SK-N-SH treated with all-trans-retinoic acid at 6 μM for 48 hours (cell line): ENCODE measurements around the gene CNGB1.

Experiments used
- BACH2 ChIP-seq: fragments of 250-450 bp; sonication (Bioruptor Pico); IDR thresholded peaks from 2 replicates; pipeline ENCODE4 v1.9.0; 2021; ENCODE audit warnings: mild to moderate bottlenecking, borderline replicate concordance
- TCF4 ChIP-seq: fragments of 250-450 bp; sonication (Bioruptor Pico); IDR thresholded peaks from 2 replicates; pipeline ENCODE4 v1.8.0; 2021; ENCODE audit warnings: mild to moderate bottlenecking, moderate library complexity, borderline replicate concordance
- ZC3H10 ChIP-seq: fragments of 250-450 bp; sonication (Bioruptor Pico); IDR thresholded peaks from 2 replicates; pipeline ENCODE4 v1.5.1; 2021; ENCODE audit warnings: mild to moderate bottlenecking, moderate library complexity
- ZNF8 ChIP-seq: fragments of 450-650 bp; formaldehyde crosslinking; IDR thresholded peaks from 2 replicates; pipeline ENCODE4 v1.5.0; 2020; ENCODE audit warnings: mild to moderate bottlenecking, moderate library complexity
- TF ChIP-seq, protein P1 (sequence below): fragments of 250-450 bp; sonication (Bioruptor Pico); IDR thresholded peaks from 2 replicates; pipeline ENCODE4 v1.8.0; 2021; ENCODE audit warnings: low read depth, mild to moderate bottlenecking, moderate library complexity, borderline replicate concordance
- TF ChIP-seq, protein P2 (sequence below): fragments of 250-450 bp; sonication (Bioruptor Pico); IDR thresholded peaks from 2 replicates; pipeline ENCODE4 v1.8.0; 2020; ENCODE audit warnings: mild to moderate bottlenecking, moderate library complexity, borderline replicate concordance
- TF ChIP-seq, protein P3 (sequence below): fragments of 250-450 bp; sonication (Bioruptor Pico); IDR thresholded peaks from 2 replicates; pipeline ENCODE4 v1.5.1; 2020; ENCODE audit warnings: low read depth, mild to moderate bottlenecking, moderate library complexity

DNA sequence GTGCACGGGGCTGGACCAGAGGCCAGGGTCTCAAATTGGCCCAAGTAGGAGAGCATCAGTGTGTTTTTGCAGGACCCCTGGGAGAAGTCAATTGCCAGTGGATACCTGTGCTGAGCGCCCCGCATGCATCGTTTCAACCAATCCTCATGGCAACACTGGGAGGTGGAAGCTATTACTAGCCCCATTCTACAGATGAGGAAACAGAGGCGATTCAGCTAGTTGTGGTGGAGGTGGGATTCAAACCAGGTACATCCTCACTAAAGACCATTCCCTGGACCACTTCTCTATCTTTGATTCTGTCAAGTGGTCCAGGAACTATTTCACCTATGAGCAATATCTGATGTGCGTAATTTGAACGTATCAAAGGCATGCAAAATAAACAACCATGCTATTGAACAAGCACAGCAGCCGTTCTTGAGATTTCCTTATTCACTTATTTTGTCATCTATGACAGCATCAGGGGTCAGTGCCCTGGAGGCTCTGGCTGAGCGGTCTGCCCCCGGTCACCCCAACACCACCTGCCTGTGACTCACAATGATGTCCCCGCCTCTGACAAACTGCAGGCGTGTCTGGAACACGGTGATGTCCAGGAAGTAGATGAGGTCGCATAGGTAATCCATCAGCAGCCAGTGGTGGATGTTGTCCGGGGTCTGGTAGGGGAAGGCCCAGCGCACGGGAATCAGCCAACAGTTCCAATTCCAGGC, 54.0 kb downstream of the CNGB1 start:
- TF ChIP-seq, protein P1, sequence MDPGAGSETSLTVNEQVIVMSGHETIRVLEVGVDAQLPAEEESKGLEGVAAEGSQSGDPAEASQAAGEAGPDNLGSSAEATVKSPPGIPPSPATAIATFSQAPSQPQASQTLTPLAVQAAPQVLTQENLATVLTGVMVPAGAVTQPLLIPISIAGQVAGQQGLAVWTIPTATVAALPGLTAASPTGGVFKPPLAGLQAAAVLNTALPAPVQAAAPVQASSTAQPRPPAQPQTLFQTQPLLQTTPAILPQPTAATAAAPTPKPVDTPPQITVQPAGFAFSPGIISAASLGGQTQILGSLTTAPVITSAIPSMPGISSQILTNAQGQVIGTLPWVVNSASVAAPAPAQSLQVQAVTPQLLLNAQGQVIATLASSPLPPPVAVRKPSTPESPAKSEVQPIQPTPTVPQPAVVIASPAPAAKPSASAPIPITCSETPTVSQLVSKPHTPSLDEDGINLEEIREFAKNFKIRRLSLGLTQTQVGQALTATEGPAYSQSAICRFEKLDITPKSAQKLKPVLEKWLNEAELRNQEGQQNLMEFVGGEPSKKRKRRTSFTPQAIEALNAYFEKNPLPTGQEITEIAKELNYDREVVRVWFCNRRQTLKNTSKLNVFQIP, result no peak
- TF ChIP-seq, protein P2, sequence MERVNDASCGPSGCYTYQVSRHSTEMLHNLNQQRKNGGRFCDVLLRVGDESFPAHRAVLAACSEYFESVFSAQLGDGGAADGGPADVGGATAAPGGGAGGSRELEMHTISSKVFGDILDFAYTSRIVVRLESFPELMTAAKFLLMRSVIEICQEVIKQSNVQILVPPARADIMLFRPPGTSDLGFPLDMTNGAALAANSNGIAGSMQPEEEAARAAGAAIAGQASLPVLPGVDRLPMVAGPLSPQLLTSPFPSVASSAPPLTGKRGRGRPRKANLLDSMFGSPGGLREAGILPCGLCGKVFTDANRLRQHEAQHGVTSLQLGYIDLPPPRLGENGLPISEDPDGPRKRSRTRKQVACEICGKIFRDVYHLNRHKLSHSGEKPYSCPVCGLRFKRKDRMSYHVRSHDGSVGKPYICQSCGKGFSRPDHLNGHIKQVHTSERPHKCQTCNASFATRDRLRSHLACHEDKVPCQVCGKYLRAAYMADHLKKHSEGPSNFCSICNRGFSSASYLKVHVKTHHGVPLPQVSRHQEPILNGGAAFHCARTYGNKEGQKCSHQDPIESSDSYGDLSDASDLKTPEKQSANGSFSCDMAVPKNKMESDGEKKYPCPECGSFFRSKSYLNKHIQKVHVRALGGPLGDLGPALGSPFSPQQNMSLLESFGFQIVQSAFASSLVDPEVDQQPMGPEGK (CRISPR knock-in tag), result no peak
- TF ChIP-seq, protein P3, sequence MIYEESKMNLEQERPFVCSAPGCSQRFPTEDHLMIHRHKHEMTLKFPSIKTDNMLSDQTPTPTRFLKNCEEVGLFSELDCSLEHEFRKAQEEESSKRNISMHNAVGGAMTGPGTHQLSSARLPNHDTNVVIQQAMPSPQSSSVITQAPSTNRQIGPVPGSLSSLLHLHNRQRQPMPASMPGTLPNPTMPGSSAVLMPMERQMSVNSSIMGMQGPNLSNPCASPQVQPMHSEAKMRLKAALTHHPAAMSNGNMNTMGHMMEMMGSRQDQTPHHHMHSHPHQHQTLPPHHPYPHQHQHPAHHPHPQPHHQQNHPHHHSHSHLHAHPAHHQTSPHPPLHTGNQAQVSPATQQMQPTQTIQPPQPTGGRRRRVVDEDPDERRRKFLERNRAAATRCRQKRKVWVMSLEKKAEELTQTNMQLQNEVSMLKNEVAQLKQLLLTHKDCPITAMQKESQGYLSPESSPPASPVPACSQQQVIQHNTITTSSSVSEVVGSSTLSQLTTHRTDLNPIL, result no peak
- no peak for TF ChIP-seq TCF4 (CRISPR knock-in tag)
- no peak for TF ChIP-seq BACH2 (CRISPR knock-in tag)
- TF ChIP-seq ZC3H10, result no peak
- TF ChIP-seq ZNF8 (CRISPR knock-in tag), result no peak
